Suprapubic skin (tissue), 4 donors: ENCODE results near the gene ARHGEF6.

Source experiments
- EP300 ChIP-seq: sonication (generic); formaldehyde crosslinking; IDR thresholded peaks from one replicate; pipeline ENCODE4 v1.6.1; 2017; ENCODE audit warnings: antibody characterized with exemption
- POLR2A ChIP-seq, 2 donors: fragments of 450-650 bp; IDR thresholded peaks; one replicate each; pipeline ENCODE4 v1.6.1; 2017; ENCODE audit warnings: antibody characterized with exemption in 2 of 2, mild to moderate bottlenecking in 2 of 2, moderate library complexity in 2 of 2
- POLR2AphosphoS5 ChIP-seq, 3 donors: sonication (generic); formaldehyde crosslinking; IDR thresholded peaks; one replicate each; pipeline ENCODE4 v1.6.1; 2017; ENCODE audit warnings: antibody characterized with exemption in 3 of 3
- TF ChIP-seq, protein P1 (sequence below), 2 donors: fragments of 200-600 bp in 1 of 2; fragments of 450-650 bp in 1 of 2; sonication (generic) in 1 of 2; IDR thresholded peaks; one replicate each; pipeline ENCODE4 v1.5.1; 2016 to 2019; ENCODE audit warnings: antibody characterized with exemption in 2 of 2, mild to moderate bottlenecking in 1 of 2, moderate library complexity in 1 of 2

DNA sequence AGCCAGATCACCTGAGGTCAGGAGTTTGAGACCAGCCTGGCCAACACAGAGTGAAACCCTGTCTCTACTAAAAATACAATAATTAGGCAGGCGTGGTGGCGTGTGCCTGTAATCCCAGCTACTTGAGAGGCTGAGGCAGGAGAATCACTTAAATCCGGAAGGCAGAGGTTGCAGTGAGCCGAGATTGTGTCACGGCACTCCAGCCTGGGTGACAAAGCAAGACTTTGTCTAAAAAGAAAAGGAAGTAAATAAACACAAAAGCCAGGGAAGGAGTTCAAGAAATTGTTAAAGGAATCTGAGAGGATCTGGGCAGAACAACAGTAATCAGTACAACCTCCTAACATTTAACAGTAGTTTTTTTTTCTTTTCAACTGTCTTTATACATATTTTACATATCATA, 48.7 kb upstream of the ARHGEF6 start:
- TF ChIP-seq, protein P1, sequence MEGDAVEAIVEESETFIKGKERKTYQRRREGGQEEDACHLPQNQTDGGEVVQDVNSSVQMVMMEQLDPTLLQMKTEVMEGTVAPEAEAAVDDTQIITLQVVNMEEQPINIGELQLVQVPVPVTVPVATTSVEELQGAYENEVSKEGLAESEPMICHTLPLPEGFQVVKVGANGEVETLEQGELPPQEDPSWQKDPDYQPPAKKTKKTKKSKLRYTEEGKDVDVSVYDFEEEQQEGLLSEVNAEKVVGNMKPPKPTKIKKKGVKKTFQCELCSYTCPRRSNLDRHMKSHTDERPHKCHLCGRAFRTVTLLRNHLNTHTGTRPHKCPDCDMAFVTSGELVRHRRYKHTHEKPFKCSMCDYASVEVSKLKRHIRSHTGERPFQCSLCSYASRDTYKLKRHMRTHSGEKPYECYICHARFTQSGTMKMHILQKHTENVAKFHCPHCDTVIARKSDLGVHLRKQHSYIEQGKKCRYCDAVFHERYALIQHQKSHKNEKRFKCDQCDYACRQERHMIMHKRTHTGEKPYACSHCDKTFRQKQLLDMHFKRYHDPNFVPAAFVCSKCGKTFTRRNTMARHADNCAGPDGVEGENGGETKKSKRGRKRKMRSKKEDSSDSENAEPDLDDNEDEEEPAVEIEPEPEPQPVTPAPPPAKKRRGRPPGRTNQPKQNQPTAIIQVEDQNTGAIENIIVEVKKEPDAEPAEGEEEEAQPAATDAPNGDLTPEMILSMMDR (IDR thresholded peaks at IDR 0.05), result no peak
- TF ChIP-seq EP300 (no peak), POLR2AphosphoS5 (IDR thresholded peaks at IDR 0.05) (no peak), POLR2A (IDR thresholded peaks at IDR 0.05) (no peak)
